HG03565 (cell line): ENCODE results near the gene GZF1.
A peak's percentile ranks its signal among the peaks of the same experiment; 100 is the strongest.

Source experiments
- ATAC-seq: cut with Tn5 transposase; IDR thresholded peaks from one replicate; pipeline ENCODE4 v1.9.1; 2021; ENCODE audit warnings: mild to moderate bottlenecking, moderate library complexity; ENCODE audit not compliant: unreplicated experiment

The GZF1 gene

DNA sequence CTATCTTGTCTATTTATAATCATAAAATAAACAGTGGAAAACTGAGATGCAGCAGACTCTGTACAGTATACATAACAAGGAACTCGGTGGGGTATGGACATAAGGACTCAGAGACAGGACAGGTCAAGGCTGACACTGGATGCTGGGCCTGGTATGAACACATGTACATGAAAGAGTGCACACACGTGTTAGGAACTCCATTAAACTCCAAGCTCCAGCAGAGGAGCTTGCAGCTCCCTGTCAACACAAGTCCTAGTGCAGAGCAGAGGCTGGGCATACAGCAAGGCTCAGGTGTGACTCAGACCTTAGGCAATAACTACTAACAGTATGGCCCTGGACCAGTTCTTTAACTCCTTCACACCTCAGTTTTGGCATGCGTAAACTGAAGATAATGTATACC is 42.2 kb downstream of the GZF1 start:
- ATAC-seq: no peak

DNA sequence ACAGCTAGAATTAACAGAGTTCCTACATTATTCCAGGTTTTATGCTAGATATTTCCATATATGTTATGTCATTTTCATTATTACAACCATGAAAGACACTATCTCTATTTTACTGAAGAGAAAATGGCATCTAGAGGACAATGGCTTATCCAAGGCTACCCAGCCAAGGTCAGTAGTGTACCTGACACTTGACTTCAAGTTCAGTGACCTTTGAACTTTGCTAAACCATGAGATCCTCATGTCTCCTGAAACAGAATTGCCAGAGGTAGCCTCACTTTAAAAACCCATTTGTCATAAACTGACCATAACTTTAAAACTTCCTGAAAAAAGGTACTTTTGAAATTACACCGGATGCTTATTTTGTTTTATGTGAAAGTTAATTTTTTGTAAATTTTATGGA is 44.9 kb downstream of the GZF1 start:
- ATAC-seq: no peak

DNA sequence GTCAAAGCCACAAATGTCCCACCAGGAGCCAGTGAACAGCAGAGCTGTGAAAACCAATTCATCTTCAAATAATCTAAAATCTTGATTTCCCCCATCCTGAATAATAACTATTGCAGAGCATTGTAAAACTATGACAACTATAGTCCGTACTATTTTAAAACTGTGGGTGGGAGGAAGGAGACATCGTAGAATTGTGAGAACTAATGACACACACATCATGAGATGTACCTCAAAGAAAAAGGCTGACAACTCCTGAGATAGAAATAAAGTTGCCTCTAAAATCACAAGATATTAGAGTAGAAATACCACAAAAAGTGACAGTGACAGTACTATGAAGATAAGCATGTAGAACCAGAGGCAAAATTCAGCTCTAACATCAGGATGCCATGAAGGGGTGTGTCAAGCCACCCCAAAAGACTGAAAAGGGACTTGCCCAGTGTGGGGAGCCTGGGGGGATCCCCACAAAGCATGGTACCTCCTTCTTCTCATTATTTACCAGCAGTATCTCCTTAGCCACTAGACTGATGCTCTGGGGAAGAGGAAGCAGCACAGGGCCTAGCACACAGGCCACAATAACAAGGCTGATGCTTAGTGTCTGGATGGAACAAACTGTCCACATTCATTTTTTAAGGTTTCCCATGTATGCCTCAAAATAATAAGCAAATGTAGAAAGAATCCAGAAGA is 45.9 kb downstream of the GZF1 start:
- ATAC-seq: peak; percentile 75

DNA sequence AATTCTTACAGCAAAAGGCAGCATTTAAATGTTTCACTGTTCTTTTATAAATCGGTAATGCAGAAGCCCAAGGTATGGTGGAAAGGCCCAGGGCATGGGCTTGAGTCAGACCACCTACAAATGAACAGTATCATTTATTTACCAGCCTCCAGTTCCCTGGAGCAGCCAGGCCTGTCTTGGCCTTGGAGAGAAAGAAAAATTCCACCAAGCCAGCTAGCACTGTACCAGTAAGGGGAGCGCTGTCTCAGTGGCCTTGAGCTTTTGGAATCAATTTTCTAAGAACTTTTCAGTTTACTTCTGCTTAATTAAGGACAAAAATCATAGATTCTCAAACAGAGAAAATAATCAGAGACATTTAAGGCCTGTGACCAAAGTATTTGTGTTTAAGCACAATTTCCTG is 47.0 kb downstream of the GZF1 start:
- ATAC-seq: no peak

DNA sequence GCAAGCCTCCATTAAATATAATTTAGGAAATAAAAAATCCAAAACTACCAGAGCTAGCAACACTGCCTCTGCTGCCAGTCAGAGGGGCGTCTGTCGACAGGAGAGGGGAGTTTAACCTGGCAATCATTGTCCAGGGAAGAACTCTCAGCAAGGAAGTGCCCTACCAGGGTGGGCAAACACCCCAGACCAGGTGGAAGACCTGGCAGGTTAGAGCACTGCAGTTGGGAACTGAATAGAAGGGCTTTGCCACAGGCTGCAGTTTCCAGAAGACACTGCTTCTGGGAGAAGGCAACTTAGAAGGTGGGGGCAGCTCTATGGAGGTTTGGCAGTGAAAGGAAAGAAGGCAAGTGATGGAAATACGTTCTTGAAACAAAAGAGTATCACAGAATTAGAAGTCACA is 47.8 kb downstream of the GZF1 start:
- ATAC-seq: no peak

DNA sequence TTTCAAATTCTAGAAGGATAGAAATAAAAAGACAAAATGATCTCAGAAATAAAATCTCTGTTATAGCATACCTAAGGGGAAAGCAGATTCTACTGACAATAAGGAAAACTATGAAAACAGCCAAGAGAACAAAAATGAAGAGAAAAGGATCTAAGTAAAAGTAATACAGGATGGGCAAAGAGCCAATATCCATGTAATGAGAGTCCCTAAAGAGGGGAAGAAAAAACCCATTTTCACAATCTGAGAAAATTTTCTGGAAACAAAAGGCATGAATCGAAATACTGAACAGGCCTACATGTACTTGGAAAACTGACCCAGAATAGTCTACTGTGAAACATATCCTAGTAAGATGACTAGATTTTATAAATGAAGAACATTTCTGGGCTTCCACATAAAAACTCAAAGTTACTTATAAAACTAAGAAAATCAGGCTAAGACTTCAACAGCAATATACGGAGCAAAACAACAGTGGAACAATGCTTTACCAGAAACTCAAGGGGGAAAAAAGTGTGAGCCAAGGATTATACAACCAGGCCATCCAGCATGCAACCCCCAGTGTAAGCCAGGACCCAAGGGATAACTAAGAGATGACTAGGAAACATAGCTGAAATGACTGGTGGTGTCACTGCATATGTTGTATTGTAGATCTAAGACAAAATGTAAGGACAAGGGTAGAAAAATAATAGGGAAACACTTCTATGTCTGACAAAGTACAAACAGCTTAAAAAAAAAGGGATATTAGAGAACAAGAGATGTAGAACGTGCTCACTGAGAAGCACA is 49.1 kb downstream of the GZF1 start:
- ATAC-seq: no peak

DNA sequence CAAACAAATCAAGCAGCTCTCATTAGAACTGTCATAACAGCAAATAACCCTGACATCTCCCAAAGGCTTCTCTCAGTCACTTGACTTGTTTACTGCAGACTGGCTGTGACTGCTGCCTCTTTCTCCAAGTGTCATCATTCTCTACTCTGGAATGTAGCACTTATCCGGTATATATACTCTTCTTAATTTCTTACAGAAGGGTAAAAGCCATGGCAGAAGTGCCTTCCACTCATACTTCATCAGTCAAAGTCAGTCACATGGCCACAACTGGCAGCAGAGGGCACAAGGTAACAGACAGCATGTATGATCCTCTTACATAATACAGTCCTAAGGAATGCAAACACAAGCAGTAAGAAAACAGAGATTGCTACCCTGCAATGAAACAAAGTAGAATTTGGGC is 50.0 kb downstream of the GZF1 start:
- no peak for ATAC-seq

DNA sequence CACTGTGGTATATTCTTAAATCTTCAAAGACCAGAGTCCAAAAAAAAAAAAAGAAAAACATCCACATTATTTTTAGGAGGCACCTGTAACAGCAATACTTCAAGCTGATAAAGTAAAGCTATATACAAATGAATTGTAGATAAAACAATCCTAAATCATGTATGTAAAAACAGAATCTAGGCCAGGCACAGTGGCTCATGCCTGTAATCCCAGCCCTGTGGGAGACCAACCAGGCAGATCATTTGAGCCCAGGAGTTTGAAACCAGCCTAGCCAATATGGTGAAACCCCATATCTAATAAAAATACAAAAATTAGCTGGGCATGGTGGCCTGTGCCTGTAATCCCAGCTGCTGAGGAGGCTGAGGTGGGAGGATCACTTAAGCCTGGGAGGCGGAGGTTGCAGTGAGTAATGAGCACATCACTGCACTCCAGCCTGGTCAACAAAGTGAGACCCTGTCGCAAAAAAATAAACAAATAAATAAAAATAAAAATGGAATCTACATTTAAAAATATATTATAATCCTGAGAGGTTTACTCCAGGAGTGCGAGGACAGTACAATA is 52.0 kb downstream of the GZF1 start:
- ATAC-seq: no peak

DNA sequence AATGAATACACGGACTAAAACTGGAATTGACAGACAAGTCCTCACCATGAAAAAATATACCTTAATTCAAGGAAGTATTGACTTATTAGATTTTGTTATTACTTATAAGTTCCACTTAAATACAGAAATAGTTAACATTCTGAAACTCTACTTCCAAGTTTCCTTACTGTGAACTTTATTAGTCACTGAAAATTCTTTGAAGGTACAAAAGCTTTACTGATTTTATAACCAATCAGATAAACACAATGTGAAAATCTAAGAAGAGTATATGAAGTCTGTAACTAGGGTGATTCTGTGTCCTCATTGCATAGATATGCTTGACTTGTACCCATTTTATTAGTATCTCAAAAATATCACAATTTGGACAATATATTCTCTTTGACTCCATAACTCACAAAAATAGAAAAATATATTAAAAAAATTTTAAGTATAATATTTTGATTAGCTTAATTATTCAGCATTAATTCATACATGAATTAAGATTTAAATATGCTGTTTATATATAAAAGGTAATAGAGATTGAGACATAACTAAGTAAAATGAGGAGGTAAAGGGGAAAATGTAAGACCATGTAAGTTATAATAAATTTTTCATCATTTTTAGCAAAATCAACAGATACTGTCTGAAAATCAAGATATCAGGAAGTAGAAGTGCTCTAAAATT is 52.7 kb downstream of the GZF1 start:
- ATAC-seq: no peak

DNA sequence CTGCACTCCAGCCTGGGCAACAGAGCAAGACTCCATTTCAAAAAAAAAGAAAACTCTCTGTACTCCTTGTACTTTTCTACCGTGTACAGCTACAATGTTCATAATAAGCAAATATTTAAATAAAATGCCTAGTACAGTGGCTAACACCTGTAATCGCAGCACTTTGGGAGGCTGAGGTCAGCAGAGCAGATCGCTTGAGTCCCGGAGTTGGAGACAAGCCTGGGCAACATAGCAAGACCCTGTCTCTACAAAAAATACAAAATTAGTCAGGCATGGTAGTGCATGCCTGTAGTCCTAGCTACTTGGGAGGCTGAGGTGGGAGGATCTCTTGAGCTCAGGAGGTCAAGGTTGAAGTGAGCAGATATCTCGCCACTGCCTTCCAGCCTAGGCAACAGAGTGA is 53.6 kb downstream of the GZF1 start:
- no peak for ATAC-seq

DNA sequence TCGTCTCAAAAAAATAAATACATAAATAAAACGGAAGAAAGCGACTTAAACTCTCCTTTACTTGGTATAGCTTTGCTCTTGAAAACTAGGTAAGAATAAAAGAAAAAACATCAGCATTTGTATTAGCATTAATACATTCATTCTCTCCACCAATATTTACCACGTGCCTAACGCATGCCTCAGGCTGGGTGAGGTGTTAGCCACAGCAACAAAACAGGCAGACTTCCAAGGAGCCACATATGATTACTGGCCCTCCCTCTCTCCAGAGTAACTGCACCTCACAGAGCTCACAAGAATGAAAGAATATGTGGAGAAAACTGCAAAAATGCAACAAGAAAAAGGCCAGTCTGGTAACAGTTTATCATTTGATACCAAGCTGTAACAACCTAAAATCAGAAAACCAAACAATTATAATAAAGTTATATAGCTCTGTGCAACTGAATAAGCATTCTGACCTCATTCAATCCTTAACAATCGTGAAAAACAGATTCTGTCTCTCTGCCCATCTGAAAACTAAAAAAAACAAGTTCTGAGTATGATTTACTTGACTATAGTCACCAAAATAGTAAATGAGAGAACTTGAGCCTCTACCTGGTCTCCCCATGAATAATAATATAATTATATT is 54.1 kb downstream of the GZF1 start:
- no peak for ATAC-seq

DNA sequence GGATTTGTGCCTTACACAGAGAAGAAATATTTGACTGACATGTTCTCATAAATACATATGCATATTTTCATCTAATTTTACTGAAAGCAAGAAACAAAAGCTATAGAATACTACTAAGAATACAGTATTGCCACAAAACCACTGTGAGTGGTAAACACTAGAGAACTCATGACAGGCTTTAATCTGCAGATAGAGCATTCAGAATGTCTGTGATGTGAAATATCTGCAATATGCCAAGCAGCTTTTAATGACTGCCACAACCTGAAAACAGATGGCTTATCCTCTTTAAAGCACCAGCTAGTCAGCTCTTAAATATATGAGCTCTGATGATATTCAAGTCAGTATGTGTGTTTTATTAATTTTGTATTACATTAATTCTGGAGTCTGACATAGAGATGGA is 55.9 kb downstream of the GZF1 start:
- ATAC-seq: no peak

DNA sequence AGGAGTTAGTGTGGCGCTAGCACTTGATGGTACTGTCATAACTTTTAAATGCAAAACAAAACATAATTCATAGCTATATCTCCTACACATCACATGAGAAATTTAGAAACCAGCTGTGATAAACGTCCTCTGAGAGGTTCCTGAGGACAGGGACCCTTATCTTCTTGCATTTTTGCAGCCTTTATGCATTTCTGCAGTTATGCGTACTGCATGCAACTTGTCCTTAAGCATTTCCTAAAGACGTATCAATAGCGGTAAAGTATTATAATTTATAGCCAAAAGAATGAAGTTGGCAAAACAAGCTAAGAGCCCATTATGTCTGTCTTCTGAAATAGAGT is 57.6 kb downstream of the GZF1 start:
- no peak for ATAC-seq

DNA sequence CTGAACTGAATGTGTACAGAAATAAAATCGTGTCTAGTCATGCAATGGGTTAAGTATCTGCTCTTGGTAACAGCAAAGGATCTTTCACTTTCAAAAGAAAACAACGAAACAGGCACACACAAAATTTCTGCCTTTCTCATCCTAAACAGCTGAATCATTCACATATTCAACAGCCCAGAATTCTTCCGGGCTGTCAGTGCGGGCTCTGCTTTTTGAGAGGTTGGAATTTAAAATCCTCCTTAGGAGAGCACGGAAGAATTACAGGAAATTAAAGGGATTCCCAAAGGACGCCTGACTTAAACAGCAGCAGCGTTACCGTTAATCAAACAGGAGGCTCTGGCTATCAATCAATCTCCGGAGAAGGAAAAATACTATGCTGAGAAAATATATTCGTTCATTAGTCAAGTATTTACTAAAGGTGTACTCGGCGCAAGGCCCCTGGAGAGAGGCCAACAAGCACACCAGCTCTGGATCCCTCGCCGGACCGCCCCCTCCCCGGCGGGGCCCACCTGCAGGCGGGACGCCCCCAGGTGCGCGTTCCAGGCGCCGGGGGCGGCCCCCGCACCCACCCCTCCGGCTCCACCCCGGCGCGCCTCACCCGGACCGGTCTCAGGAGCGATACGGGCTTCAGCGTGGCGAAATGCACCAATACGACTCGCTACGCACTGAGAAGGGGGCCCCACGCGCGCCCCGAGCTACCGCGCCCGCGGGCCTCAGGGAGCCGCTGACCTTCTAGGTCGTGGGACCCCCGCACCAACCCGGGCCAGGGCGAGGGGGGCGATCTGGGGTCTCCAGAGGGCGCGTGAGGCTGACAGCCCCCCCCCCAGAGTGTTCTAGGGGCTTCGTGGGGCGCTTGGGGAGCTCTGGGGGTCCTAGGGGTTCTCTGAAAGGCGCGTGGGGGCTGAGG is 58.3 kb downstream of the GZF1 start:
- no peak for ATAC-seq

DNA sequence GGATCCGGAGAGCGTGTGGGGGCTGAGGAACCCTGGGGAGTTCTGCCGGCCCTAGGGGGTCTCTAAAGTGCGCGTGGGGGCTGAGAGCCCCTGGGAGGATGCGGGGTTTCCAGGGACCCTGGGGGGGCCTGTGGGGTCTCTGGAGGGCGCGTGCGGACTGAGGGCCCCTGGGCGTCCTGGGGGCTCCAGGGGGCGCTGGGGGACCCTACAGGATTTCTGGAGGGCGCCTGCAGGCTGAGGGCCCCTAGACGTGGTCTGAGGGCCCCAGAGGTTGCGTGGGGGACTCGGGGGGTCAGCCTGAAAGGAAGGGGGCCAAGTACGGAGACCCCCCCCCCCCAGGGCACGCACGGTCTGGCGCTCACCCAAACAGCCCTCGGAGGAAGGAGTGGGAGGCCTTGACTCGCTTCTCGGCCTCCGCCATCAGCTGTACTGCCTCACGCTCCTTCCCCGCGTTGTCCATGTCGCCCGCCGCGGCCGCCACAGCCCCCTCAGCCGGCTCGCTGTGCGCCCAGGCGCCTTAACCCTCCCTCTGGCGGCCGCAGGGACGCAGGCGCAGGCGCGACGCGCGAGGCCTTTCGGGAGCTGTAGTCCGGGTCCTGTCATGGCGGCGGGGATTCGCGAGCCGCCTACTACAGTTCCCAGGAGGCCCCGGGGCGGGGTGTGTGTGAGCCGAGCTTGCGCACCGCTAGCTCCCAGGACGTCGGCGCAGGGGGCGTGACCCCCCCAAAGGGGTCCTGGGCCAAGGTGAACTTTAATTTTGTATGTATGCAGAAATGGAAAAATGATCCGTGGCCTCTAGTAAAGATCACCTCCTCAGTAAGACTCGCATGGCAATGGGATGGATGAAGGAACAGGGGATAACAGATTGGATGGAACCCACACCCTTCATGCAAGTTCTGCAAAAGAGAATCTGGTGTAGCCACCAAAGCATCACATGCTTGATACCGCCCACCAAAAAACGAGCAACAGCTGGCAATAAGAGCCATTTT is 59.3 kb downstream of the GZF1 start, which contains the start of gene NAPB:
NAPB (minus strand) TSS at position 546 of the 989 bp plus-strand sequence; CDS start at position 460, 86 bp downstream.
- ATAC-seq: peak; percentile 94
